ENCODE results near the gene GRIN2D. TPM values are rescaled to one million over a fixed set of nuclear protein-coding genes. Genes with fewer than 3 reads are reported as not detected.

The GRIN2D gene
- total and polyA plus RNA-seq, 2 of the 8 experiments (the other 6 are each of a cell fraction or from before 2014, with no cell fraction given) = 2.2 to 12.4 TPM

- TF ChIP-seq RNF2 (IDR thresholded peaks at IDR 0.05; ENCODE audit: borderline replicate concordance, low read depth, low read length, missing control alignments, poor library complexity, severe bottlenecking) (no peak), CHD7 (IDR thresholded peaks at IDR 0.05; ENCODE audit: insufficient replicate concordance, low read length) (no peak), CTCF (IDR thresholded peaks at IDR 0.05; ENCODE audit: control extremely low read depth in 1 of 3, insufficient read depth in 1 of 3, low read depth in 1 of 3, low read length in 3 of 3) (no peak), RAD21 (IDR thresholded peaks at IDR 0.05 in 1 of 2, conservative IDR thresholded peaks at IDR 0.05 in 1 of 2; ENCODE audit: low read depth in 2 of 2, low read length in 2 of 2) (no peak), POLR2A (IDR thresholded peaks at IDR 0.05; ENCODE audit: control extremely low read depth in 1 of 2, low read depth in 2 of 2, low read length in 2 of 2) (peak in 1 of 2 experiments; percentile 15; a peak in 1 of 3 replicates), MAFK (IDR thresholded peaks at IDR 0.05; ENCODE audit: low read depth, low read length) (no peak)
These were observed 1.1 kb downstream of the GRIN2D start (continued) for GRCh38 chr19:48394331-48395169.

All from H1 (cell line).